ENCODE measurements around the gene FAM98B.
"Not testable (repeated sequence)": the region's sequence is repeated elsewhere in the genome, so short reads cannot be mapped to it uniquely, and the experiment has no call there.

The FAM98B gene

DNA sequence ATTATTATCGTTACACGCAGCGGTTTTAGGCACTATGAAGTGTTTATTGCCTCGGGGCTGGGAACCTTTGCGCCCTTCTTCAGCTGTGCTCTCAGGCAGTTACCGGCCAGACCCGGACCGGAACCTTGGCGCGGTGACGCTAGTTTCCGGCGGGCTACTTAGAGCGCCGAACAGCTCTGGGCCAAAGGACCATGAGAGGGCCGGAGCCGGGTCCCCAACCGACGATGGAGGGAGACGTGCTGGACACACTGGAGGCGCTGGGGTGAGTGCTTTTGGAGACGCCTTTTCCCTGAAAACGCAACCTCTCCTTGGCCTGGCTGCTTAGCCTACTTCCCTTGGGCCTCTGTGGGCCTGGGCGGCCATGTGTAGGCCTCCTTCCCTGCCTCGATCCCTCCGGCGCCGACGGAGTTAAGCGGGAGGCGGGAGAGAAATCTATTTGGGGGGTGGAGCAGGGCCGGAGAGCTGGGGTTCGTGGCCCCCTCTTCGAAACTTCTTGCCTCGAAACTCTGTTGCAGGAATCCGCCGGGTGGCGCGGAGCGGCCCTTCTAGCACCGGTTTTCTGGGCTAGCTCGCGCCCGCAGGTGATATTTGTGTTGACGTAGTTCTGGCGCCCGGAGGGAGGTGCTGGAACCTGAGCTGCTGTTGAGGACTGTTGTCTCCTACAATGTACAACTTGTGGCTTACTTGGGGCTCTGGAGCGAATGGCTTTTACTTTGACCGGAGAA lies at the start of gene FAM98B:
Gene FAM98B (plus strand): TSS at position 157 of the 725 bp plus-strand sequence. CDS start 35 bp downstream, at position 192.
- peak; percentile 61 for DNase-seq

DNA sequence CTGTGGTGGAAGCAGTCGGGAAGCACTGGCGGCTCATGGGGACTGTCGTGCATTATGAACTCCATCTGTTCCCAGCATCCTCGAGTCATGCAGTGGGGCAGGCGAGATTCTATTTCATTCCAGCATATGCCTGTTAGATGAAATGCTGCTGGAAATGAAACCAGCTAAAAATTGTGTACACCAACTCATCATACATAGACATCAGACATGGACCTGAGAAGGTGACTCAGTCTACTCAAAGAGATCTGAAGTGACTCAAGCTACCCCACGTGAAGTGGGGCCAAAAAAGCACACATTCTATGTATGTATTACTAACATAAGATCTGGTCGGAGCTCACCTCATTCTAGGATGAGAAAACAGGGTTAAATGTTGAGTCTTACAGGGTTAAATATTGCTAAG lies 47.5 kb upstream of the FAM98B start:
- no peak for DNase-seq

DNA sequence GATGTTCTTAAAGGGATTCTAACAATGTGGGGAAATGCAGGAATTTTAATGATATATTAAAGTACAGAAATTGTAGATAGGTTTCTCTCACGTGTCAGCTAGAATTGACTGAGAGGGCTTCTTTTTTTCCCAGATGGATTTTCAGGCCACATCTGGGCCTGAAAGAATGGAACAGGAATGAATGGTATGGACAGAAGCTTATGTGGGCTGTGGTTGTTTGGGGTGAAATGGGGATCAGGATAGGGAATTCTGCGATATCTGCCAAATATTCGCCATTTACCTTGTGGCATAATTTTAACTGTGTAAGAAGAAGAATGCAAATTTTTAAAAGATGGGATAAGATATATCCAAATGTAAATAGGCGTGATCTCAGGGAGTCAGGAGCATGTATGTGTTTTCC lies 45.4 kb upstream of the FAM98B start:
- no peak for DNase-seq

DNA sequence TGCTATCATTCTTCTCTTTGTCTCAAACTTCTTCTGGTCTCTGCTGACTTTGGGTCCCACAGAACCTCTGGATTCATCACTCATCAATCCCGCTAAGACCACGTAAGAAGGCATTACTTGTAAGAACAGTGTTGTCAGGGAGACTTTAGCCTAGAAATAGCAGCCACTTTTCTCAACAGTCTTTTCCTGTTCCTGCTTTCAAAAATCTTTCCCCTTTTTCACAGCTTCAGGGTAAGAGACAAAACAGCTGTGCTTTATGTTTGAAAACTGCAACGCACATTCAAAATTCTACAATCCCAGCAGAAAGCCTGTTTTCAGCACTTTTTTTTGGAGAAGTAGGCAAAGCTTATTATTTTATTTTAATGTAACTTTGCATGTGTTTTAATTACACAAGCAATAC lies 42.0 kb upstream of the FAM98B start:
- DNase-seq, result no peak

DNA sequence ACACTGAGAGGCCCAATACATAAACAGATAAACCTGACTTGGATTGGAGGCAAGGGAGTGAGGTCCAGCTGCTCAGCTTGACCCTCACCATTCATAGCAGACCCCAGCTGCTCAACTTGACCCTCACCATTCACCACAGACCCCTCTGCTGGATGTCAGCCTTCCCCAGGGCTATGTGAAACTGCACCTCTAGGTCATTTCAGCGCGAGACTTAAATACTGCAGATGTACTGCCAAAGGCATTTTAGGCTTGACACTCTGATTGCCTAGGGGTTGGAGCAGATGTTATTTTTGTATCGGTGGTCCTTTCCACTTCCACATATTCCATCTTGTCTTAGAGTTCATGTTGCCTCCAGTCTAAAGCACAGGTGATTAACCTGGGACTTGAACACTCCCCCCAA lies 41.5 kb upstream of the FAM98B start:
- no peak for DNase-seq

DNA sequence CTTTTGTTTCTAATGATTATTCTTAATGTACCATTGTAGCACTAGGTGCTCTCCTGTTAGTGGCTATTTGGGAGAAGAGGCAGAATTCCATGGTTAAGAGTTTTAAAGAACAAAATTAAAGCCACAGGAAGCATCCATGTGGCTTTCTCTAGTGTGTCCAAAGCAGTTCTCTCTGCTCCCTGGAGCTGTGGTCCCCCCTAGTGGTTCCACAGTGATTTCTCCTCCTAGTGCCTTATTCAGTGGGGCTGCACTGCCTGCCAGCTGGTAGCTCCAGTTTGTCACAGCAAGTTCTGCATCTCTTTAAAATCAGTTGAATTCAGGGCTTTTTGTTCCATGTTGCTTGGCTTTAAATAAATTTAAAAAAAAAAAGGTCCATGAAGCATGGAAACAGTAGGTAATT lies 39.6 kb upstream of the FAM98B start:
- no peak for DNase-seq

DNA sequence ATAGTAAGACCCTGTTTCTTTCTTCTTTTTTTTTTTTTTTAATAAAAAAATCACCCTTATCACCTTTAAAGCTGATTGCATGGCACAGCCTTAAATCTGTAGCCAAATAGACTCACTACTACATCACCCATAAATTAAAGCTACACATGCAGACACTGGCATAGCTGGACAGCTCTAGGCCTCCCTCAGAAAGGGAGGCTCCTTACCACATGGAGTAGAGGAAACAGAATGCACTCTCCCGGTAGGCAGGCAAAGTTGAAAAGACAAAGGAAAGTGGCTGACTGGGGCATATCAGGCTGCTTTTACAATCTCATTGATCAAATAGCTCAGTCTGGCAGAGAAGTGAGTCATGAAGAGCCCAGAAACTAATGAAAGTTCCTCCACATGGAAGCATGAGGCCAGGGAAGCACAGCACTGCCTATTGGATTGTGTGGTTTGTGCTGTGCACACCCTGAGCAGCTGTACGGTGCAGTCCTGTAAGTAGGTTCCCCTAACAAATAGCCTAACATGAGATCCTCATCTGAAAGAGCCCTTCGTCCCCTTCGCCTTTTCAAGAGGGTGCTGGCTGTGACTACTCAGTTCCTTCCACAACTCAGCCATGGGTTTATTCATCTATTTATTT lies 32.7 kb upstream of the FAM98B start:
- no peak for DNase-seq

DNA sequence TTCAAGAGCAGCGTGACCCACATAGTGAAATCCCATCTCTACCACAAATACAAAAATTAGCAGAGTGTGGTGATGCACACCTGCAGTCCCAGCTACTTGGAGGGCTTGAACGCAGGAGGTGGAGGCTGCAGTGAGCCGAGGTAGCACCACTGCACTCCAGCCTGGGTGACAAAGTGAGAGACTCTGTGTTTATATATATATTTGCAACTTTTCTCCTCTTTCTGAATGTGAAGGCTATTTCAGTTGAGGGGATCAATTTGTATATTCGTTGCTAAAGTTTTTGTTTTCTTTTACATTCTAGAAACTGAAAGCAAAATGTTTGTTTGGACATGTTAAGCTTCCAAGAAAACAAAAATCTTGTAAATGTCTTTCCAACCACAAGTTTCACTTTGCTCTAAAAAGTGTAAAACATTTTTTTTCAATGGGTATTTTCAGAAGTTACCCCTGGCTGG lies 29.8 kb upstream of the FAM98B start:
- DNase-seq, result no peak

DNA sequence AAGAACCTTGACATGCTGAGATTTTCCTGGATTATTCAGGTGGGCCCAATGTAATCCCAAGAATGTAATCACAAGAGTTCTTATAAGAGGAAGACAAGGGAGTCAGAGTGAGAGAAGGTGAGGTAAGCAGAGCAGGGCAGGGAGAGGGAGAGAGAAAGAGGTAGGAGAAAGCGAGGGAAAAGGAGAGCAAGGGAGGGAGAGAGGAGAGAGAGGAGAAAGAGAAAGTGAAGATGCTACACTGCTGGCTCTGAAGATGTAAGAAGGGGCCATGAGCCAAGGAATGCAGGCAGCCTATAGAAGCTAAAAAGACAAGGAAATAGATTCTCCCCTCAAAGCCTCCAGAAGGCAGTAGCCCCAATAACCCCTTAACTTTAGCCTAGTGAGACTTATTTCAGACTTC lies 28.7 kb upstream of the FAM98B start:
- DNase-seq, result no peak

DNA sequence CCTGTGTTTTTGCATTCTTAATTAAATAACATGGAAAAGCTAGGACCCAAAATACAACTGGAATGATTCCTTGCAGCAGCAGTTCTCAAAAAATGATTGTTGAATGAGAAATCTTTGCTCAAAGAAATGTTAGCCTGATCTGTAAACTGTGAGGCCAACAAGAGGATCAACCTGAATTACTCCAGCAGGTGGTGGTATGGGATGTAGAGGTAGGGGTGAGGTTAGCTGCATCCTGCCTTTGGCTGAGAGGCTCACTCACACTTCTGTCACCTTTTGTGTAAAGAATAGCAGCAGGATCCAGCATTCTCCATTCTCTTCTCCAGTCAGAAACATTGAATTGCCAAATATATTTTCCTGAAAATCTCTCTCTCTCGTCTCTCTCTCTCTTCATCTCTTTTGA lies 26.5 kb upstream of the FAM98B start:
- no peak for DNase-seq

DNA sequence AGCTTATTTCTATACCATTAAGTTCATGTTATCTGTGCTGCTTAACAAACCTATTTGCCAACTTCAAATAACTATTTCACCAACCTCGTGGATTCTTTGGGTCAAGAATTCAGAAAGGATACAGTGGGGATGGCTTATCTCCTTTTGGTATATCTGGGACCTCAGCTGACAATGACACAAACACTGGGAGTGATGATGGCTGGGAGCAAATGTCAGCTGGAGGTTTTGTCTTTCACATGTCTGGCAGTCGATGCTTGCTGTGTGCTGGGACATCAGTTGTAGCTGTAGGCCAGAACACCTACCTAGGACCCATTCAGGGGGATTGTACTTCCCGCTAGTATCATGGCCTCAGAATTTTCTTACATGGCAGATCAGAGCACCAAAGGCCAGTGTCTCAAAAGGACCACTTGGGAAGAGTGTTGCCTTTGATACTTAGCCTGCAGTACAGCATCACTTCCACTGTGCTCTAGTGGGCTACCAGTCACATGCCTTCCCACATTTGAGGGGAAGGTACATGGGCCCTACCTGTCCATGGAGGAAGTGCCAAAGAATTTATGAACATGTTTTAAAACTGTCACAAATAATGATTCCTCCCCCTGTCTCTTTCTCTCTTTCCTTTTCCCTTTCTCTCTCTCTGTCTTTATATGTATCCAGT lies 23.7 kb upstream of the FAM98B start:
- no peak for DNase-seq

DNA sequence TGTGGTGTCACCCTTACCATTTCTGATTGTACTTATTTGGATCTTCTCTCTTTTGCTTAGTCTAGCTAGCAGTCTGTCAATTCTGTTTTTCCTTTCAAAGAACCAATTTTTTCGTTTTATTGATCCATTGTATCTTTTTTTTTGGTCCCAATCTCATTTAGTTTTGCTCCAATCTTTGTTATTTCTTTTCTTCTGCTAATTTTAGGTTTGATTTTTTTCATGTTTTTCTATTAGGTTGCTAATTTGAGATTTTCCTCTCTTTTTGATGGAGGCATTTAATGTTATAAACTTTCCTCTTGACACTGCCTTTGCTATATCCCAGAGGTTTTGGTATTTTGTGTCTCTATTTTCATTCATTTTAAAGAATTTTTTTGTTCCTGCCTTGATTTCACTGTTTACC lies 16.9 kb upstream of the FAM98B start:
- no peak for DNase-seq

DNA sequence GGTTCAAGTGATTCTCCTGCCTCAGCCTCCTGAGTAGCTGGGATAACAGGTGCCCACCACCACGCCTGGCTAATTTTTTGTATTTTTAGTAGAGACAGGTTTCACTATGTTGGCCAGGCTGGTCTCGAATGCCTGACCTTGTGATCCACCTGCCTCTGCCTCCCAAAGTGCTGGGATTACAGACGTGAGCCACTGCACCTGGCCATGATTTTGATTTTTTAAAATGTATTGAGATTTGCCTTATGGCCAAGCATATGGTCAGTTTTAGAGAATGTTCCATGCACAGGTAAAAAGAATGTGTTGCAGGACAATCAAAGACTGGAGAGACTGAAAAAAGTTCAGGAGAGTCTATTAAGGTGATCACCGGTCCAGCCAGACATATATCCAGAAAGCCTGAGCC lies 16.3 kb upstream of the FAM98B start:
- not testable (repeated sequence) for DNase-seq

DNA sequence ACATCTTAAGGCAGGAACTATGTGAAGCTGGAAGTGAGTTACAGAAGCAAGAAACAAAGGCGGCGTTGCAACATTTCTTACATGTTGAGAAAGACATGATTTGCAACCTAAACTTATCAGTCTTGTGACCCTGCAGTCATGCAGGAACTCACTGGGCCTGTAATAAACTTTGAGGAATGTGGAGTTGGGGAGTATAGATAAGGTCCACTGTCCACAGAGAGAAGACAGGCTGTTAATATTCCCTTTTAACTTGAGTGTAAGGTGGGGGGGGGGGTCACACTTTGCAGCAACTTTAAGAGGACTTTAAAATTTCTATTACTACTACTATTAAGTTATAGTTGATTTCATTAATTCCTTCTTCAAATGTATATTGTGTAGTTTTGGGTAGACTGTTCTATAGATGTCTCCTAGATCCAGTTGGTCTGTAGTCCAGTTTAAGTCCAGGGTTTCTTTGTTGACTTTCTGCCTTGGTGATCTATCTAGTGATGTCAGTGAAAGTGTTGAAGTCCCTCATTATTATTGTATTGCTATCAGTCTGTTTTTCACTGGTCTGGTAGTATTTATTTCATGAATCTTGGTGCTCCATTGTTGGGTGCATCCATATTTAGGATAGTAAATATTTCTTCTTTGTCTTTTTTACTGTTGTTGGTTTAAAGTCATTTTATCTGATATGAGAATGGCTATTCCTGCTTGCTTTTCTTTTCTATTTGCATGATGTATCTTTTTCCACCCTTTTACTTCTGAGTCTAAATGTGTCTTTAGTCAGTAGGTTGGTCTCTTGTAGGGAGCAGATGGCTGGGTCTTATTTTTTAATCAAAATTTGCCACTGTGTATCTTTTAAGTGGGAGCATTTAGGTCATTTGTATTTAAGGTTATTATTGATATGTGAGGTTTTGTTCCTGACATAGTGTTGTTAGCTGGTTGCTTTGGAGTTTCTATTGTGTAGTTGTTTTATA lies 15.6 kb upstream of the FAM98B start:
- no peak for DNase-seq

DNA sequence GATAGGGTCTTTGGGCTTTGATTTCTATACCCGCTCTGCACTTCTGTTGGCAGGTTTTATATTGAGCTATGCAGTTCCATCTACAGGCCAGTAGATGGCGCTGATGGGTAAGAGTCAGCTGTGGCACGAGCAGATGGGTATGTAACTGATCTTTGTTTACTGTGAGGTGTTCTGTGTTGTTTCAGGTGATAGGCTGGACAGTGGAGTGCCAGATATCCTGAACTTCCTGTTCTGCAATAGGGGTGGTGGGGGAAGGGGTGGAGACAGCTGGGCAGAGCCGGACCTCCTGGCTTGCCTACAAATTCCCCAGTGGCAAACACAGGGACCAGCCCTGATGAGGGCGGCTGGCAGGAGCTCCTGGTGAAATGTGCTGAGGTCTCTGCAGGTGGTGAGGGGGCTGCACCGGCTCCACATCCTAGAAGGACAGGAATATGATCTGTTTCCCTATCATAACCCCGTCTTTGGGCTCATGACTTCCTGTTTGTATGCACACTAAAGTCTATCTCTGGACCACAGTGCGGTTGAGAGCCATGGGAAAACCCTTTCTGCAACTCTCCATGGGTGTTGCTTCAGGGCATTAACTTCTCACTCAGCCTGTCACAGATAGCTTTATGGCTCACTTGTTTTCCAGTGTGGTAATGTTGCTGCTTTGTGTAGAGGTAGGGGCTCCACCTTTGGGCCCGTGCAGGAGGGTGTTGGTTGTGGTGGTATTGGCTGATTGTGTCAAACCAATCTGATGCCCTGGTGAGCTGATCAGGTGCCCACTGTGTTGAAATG lies 13.4 kb upstream of the FAM98B start:
- DNase-seq, result no peak

DNA sequence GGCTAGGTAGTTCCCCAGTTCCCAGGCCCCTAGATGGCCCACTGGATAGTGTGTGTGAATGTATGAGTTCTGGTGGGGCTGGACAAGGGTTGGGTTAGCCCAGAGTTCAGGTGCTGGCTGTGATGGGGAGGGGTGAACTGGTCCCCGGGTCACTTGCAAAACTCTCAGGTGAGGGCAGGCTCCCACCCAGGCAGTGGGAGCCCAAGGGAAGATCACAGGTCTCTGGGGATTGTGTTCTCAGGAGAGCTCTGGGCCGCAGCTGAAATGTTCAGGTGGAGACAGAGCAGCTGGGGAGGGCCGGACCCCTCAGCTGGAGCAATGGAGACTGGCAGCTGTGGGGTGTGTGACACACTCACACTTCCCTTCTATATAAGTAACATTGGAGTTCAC lies 12.8 kb upstream of the FAM98B start:
- DNase-seq, result no peak

DNA sequence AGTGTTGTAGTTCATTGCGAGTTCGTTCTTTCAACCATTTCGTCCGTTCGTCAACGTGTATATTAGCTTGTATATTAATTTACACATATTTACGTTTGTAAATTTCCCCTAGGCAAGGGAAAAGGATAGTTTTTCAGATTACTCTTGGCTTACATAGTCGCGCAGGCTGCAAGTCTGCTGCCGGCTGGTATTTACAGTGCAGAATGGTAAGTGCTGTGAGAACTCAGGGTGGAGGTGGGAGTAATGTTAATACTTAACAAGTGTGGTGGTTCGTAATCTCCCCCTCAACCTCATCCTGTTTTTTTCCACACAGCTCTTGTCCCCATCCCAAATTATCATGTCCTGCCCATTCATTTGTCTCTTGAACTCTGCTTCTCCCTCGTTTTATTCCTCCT lies 766 bp downstream of the FAM98B start:
- DNase-seq, result no peak

DNA sequence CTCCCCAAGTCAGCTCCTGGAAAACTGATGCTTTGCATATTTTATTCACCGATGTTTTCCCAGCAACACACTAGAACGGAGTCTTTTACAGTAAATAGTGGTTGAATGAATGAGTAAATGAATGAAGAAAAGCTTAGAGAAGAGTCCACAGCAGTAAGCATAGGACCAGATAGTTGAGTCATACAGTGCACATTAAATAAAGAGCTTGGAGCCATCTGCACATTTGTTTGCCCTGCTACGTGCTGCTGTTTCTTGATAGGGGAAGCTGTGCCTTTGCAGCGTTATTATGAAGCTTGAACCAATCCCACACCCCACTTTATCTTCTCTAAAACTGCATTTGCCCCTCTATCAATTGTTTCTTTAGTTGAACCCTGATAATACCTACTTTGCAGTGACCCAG lies 1.2 kb downstream of the FAM98B start:
- no peak for DNase-seq

DNA sequence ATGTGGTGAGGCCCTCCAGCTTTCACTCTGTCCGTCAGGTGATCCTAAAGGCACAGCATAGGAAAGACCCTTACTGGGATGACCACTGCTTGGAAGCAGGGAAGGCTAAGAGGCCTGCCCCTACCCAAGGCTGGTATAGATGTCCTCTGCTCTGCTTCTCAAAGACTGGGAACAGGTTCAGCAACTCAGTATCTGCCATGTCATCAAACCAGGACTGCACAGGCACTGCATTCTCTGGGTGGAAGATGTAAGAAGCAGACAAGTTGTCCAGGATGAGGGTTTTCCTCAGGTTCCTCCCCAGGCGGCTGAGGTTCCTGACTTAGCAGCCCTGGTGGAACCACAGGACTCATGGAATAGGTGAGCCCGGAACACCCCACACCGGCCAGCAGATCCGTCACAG lies 4.7 kb downstream of the FAM98B start:
- DNase-seq, result no peak

DNA sequence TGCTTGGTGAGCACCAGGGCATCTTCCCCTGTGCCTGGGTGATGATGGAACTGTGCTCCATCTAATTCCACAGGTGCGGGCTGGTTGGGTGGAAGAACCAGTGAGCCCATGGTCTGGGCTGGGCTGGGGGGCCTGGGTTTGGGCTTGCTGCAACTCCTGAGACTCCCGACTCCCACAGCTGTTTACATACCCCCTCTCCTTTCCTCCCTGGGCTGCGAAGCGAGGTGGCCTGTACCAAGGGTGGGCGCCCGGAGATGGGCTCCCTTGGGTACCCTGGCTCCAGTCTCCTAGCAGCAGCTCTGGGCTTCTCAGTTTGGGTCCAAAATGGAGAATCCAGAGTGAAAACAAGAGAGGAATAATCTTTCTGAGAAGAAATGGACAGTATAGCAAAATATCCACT lies 5.6 kb downstream of the FAM98B start:
- no peak for DNase-seq

DNA sequence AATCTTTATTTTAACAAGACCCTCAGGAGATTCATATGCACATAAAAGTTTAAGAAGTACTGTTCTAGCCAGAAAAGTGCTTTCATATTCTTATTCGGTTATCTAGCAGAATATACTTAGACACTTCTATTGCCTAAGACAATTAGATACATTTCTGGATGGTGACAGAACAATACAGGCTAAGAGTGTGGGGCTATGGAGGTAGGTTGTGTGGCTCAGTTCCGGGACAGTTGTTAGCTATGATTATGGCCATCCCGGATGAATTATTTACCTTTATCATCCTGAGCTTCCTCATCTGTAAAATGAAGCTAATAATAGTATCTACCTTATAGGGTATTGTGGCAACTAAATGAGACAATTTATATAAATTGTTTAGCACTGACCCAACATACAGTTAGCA lies 6.6 kb downstream of the FAM98B start:
- no peak for DNase-seq

DNA sequence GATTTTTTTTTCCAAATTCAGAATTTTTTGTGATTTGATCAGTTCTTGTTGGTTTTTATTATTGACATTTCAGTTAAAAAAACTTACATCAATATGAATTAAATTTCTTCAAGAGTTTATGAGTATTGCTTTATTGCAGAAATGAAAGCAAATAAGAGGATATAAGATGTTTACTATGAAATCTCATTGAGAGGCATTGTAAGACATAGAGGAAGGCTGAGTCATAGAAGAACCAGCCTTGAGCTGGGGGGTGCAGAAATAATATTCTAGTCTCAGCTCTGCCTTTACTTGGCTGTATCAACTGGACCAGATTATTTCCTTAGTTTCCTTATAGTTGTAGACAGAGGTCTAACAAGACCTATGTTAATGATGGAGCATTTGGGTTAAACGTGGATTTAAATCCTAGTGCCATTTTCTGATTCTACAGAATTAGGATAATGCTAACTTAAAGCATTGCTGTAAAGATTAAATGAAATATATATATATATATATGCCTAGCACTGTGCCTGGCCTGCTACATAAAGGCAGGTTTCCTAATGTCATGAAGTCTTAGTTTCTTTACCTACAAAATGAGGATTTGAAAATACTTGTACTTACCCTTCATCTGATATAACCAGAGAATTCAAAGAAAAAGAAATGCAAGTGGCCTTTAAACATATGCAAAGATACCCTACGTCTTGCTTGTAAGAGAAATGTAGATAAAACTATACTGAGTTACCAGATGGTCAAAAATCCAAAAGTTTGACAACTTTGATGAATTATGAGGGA lies 7.3 kb downstream of the FAM98B start:
- no peak for DNase-seq
